ENCODE results near the gene EIPR1.
"Not testable (repeated sequence)": the region's sequence is repeated elsewhere in the genome, so short reads cannot be mapped to it uniquely, and the experiment has no call there.

The EIPR1 gene

GRCh38 chr2:3285901-3286645, 91.5 kb downstream of the EIPR1 start:
- Histone ChIP-seq H3K4me2 (no peak overlapping the region), H4K20me1 (peaks cover 0 to 39% (median 20%) of the 10 kb centered on the region in 11 experiments; a peak in 14 of 22 replicates), H3K4me3 (no peak overlapping the region), H3K27me3 (no peaks in the 10 kb centered on the region), H3K27ac (no peak overlapping the region), H3K36me3 (peaks cover 25 to 73% (median 39%) of the 10 kb centered on the region in 11 experiments), H3K4me1 (peaks cover 0 to 4% (median 0%) of the 10 kb centered on the region in 10 experiments; a peak in 2 of 20 replicates), H3K9ac (no peak overlapping the region), H3K9me3 (replicated peaks in 1 of 11) (peaks cover 35 to 53% (median 51%) of the 10 kb centered on the region in 11 experiments)
- TF ChIP-seq Cebpa-rat (IDR thresholded peaks at IDR 0.05), result no peak

GRCh38 chr2:3284657-3285630, 92.7 kb downstream of the EIPR1 start:
- peaks cover 17 to 71% (median 32%) of the 10 kb centered on the region in 11 experiments for H3K36me3 ChIP-seq
- H4K20me1 ChIP-seq, result peaks cover 0 to 47% (median 28%) of the 10 kb centered on the region in 11 experiments; a peak in 15 of 22 replicates
- no peak overlapping the region for H3K4me3 ChIP-seq
- no peaks in the 10 kb centered on the region for H3K27me3 ChIP-seq
- no peak overlapping the region for H3K27ac ChIP-seq
- peaks cover 24 to 41% (median 40%) of the 10 kb centered on the region in 11 experiments for H3K9me3 ChIP-seq (replicated peaks in 1 of 11)
- peaks cover 0 to 11% (median 6%) of the 10 kb centered on the region in 10 experiments; a peak in 8 of 20 replicates for H3K4me1 ChIP-seq
- no peak overlapping the region for H3K4me2 ChIP-seq
- H3K9ac ChIP-seq, result no peak overlapping the region
- TF ChIP-seq Cebpa-rat (IDR thresholded peaks at IDR 0.05), result no peak

GRCh38 chr2:3283876-3284656, 93.6 kb downstream of the EIPR1 start:
- not testable (repeated sequence) for H3K9ac ChIP-seq
- peaks cover 0 to 15% (median 8%) of the 10 kb centered on the region in 10 experiments; a peak in 10 of 20 replicates for H3K4me1 ChIP-seq

DNA sequence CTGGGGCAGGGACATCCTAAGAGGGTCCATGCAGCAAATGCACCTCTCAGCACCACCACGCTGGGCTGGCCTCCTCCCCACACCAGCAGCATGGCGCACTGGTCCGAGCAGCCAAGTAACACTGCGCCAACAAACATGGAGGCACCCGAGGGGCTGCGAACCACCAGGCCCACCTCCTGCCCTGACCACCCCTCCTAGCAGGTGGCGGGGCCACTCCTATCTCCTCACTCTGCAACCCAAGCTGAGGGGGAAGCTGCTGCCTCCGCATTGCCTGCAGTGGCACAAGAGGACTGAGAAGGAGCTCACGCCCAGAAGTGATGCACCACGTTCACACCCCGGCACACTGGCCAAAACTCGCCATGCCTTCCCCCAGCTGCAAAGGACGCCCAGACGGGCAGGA, 94.4 kb downstream of the EIPR1 start:
- Histone ChIP-seq H3K4me3 (no peak overlapping the region), H3K4me2 (no peak overlapping the region), H3K27me3 (no peaks in the 10 kb centered on the region), H3K4me1 (peaks cover 0 to 19% (median 8%) of the 10 kb centered on the region in 10 experiments; a peak in 11 of 20 replicates), H3K27ac (no peak overlapping the region), H3K36me3 (peaks cover under 1 to 66% (median 16%) of the 10 kb centered on the region in 11 experiments; a peak in 19 of 22 replicates), H3K9ac (no peak overlapping the region), H4K20me1 (peaks cover 0 to 58% (median 33%) of the 10 kb centered on the region in 11 experiments; a peak in 15 of 22 replicates), H3K9me3 (replicated peaks in 1 of 11) (peaks cover 7 to 24% (median 22%) of the 10 kb centered on the region in 11 experiments)
- no peak for TF ChIP-seq Cebpa-rat (IDR thresholded peaks at IDR 0.05)

More at GRCh38 chr2:3283876-3284656, 93.6 kb downstream of the EIPR1 start:
- H3K4me2 ChIP-seq, H3K27me3 ChIP-seq, H3K27ac ChIP-seq, H3K4me3 ChIP-seq: not testable (repeated sequence)
- peaks cover 9 to 67% (median 25%) of the 10 kb centered on the region in 11 experiments for H3K36me3 ChIP-seq
- H3K9me3 ChIP-seq (replicated peaks in 1 of 11), result peaks cover 15 to 32% (median 31%) of the 10 kb centered on the region in 11 experiments
- peaks cover 0 to 50% (median 28%) of the 10 kb centered on the region in 11 experiments; a peak in 15 of 22 replicates for H4K20me1 ChIP-seq

- Histone ChIP-seq H3K27me3 (no peaks in the 10 kb centered on the region), H3K36me3 (peaks cover 0 to 70% (median 11%) of the 10 kb centered on the region in 11 experiments; a peak in 13 of 22 replicates), H3K4me2 (no peak overlapping the region), H3K4me1 (peaks cover 0 to 23% (median 8%) of the 10 kb centered on the region in 10 experiments; a peak in 11 of 20 replicates), H4K20me1 (peaks cover 0 to 66% (median 36%) of the 10 kb centered on the region in 11 experiments; a peak in 15 of 22 replicates), H3K27ac (no peak overlapping the region), H3K9ac (no peak overlapping the region), H3K9me3 (replicated peaks in 1 of 11) (peaks cover 2 to 19% (median 14%) of the 10 kb centered on the region in 11 experiments; a peak in 20 of 22 replicates), H3K4me3 (no peak overlapping the region)
- TF ChIP-seq Cebpa-rat (IDR thresholded peaks at IDR 0.05), result no peak
These were observed 95.3 kb downstream of the EIPR1 start for GRCh38 chr2:3282056-3282998.

DNA sequence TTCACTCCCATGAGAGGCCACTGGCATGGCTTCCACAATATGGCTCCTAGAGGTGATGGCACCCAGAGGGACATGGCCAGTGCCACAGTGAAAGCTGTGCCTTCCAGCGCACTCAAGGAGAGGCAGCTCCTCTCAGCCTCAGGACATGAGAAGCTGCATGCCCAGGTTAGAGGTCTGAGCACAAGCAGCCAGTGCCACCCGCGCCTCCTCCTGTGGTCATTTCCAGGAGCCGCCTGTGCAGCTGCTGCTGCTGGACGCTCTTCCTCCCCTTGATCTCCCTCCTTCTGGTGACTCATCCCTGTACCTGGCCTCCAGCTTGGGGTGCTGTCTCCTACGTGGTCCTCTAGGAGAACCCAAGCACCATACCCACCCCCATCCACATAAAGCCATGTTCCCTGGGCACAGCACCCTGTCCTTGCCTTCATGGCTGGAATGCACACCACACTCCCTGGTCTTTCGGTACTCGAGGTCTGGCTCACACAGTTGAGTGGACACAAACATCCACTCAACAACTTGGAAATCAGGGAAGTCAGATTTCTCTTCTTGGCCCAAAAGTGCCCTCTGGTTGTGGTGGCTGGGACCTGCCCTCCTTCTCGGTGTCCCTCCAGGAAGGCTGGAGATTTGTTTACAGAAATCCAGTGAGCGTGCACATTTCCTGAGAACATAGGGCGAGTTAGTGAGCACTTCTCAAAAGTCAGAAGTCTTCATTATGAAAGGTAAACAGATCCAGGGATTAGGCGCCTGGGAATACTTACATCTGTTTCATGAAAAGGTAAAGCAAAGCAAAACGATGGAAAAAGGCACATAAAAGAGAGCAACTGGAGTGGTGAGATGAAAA, 96.7 kb downstream of the EIPR1 start:
- peak overlapping the region in 1 of 11 experiments; percentile 7; a peak in 1 of 22 replicates for H3K4me2 ChIP-seq
- peaks cover 0 to 72% (median 17%) of the 10 kb centered on the region in 11 experiments; a peak in 15 of 22 replicates for H3K36me3 ChIP-seq
- H3K4me1 ChIP-seq, result peaks cover 0 to 23% (median 8%) of the 10 kb centered on the region in 10 experiments; a peak in 11 of 20 replicates

More for the DNA sequence above, 96.7 kb downstream of the EIPR1 start:
- Histone ChIP-seq H3K4me3 (no peak overlapping the region), H3K9ac (no peak overlapping the region), H3K27ac (no peak overlapping the region), H4K20me1 (peaks cover 0 to 64% (median 36%) of the 10 kb centered on the region in 11 experiments; a peak in 15 of 22 replicates), H3K27me3 (no peaks in the 10 kb centered on the region), H3K9me3 (replicated peaks in 1 of 11) (peaks cover 7 to 26% (median 15%) of the 10 kb centered on the region in 11 experiments; a peak in 20 of 22 replicates)
- TF ChIP-seq Cebpa-rat (IDR thresholded peaks at IDR 0.05), result no peak

All from BLaER1 treated with 17β-estradiol and CSF1 and Interleukin-3, amounts not matched to agents 10 nM and 100 nM (cell line).